SK-N-MC (cell line): ENCODE results near the gene SQSTM1.
"Not testable (repeated sequence)": the region's sequence is repeated elsewhere in the genome, so short reads cannot be mapped to it uniquely, and the experiment has no call there.

Source experiments
- EZH2 ChIP-seq: fragments of 200-600 bp; sonication (generic); IDR thresholded peaks from one replicate; pipeline ENCODE4 v1.6.1; 2017; ENCODE audit warnings: antibody characterized with exemption
- POLR2AphosphoS5 ChIP-seq: IDR thresholded peaks from 2 replicates; pipeline ENCODE4 v1.6.1; 2012; ENCODE audit warnings: mild to moderate bottlenecking, low read depth, low read length, borderline replicate concordance

DNA sequence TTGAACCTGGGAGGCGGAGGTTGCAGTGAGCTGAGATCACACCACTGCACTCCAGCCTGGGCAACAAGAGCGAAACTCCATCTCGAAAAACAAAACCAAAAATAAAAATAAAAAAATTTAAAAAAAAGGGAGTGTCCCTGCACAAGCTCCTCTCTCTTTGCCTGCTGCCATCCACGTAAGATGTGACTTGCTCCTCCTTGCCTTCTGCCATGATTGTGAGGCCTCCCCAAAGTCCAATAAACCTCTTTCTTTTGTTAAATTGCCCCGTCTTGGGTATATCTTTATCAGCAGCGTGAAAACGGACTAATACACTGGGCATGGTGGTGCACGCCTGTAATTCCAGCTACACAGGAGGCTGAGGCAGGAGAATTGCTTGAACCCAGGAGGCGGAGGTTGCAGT, 31.4 kb upstream of the SQSTM1 start:
- TF ChIP-seq POLR2AphosphoS5, EZH2: not testable (repeated sequence)
